GM20431 (cell line): ENCODE results near the gene HDHD3.
"Not testable (repeated sequence)": the region's sequence is repeated elsewhere in the genome, so short reads cannot be mapped to it uniquely, and the experiment has no call there.

Experiments used
- in situ Hi-C: fragments of 300-500 bp; cut with MseI, MboI; formaldehyde crosslinking; loops from one replicate; pipeline ENCODE4 v1.15.0; 2020; ENCODE audit warnings: low sequenced_read_pairs; ENCODE audit not compliant: unreplicated experiment

Gene HDHD3, protein sequence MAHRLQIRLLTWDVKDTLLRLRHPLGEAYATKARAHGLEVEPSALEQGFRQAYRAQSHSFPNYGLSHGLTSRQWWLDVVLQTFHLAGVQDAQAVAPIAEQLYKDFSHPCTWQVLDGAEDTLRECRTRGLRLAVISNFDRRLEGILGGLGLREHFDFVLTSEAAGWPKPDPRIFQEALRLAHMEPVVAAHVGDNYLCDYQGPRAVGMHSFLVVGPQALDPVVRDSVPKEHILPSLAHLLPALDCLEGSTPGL

DNA sequence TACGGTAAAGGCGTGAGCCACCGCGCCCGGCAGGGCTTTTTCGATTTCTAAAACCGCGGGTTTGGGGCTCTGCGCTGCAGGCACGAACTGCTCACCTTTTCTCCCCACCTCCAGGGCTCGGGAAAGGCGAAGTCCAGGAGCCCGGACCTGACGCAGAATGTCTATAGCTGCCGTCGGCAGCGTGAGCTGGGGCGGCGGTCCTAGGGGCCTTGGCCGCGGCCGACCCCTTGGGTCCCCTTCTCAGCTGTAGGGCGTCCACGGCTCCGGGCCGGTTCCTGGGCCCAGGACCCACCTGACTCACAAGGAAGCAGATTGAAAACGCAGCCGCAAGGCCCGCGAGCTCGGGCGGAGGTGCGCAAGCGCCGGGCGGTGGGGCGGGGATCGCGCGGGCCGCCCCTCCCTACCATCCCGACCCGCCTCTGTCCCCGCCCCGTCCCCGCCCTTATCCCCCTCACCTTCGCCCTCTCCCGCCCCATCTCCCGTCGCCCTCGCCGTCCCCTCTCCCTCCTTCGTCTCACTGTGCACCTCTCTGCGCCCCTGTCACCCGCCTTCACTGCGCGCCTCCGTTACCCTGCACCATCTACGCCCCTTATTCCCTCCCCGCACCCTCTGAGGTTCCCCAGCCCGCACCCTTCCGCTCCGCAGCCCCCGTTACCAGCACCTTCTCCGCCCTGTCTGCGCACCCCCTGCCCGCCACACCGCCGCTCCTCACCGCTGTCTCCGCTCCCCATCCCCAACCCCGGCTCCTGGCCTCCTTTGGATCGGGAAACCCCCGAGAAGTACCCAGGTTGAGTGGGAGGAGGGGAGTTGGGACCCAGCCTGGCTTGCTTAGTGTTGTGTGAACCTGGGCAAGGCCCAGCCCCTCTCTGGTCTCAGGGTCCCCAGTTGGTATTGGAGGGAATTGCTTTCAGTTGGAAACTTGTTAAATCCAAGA, at the start of gene HDHD3:
Gene HDHD3 (minus strand): TSS at position 353 of the 934 bp plus-strand sequence. CDS start 2,632 bp downstream, outside the sequence.
- in situ Hi-C loops: no loop called here

DNA sequence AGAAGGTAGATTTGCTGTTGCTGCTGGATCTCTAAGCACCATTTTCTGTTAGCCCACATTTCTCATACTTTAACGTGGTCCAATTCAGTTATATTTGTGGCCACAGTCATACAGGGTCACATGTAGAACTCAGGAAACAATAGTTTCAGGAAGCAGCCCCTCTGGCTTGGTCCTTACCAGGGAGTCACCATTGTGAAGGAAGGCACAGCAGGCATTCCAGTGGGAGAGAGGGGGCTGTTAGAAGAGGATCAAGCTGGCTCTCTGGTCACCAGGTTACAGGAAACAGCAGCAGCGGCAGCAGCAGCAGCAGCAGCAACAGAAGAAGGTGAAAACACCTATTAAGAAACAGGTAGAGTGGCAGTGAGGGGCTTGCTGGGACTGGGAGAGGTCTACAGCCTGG, 48.3 kb upstream of the HDHD3 start:
- in situ Hi-C loops: no loop called here

DNA sequence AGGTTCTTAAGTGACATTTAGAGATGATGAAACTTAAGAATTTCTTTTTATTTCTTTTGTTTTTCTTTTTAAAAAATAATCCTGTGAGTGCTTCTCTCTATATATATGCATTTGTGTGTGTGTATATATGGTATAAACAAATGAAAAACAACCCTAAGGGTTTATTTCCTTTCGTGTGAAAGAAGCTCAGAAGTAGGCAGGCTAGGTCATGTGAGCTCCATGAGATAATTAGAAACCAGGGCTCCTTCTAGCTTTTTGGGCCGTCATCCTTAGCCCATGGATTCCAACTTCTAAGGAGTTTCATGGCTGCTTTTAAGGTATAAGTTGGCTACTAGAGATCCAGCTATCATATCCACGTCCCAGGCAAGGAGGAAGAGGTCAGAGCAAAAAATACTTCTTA, 44.9 kb upstream of the HDHD3 start:
- in situ Hi-C loops: no loop called here

DNA sequence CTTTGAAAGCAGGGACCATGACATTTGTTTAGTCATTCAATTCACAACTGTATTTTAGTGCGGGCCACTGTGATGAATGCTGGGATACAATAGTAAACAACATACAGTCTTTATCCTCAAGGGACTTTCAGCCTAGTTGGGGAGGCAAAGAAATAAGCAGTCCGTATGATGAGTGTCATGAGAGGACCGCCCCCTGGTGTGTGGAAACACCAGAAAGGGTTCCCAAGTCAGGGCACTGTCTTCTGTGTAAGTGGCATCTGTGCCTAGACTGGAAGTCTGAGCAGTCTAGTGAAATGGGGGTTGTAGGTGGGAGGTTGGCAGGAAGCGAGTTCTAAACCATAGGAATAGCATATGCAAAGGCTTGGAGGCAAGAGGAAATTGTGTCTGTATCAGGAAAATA, 40.6 kb upstream of the HDHD3 start:
- in situ Hi-C loops: no loop called here

DNA sequence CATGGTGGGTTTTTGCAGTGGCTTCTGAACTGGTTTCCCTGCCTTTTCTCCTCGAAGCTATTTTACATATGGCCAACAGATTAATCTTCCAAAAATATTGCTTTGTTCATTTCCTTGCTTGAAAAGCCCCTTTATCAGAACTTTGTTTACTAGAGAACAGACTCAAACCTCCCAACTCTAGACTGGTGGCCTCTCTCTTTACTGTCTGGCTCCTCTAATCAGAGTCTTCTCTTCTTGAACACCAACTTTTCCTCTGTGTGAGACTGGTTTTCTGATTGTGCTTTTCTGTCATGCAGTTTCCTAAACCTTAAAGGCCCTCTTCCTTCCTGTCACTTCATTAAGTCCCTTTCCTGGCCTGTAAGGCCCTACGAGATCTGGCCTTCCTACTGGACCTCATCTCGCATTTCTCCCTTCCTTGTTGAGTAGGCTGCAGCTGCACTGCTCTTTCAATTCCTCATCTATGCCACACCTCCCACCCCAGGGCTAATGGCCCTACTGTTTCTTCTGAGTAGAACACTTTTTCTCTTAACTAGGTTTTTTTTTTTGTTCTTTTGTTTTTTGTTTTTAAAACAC, 39.4 kb upstream of the HDHD3 start:
- in situ Hi-C loops: no loop called here

DNA sequence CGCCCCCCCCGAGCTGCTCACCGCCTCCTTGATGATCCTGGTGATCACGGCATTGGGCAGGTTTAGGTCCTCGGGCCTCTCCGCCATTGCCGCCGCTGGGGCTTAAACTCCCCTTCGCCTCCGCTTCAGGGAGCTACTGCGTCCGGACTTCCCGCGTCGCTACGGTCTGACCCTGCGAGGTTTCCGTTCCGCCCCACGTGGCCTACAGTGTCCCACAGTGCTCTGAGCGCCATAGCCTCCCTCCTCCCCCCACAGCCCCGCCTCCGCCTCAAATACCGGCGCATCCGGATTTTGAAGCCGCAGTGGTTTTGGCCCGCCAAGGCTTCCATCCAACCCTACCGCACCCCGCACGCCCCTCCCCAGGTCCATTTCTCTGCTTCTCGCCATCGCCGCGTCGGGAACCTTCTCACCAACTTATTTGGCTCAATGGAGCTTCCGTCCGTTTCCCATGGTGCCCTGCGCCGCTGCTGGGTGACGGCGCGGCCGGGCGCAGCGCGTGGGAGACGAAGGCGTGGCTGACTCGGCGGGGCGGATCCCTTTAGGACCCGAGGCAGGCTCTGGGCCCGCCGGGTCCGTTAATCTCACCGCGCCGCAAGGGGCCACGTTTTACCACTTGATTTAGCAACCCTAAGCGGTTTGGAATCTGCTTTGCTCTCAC, 33.5 kb upstream of the HDHD3 start, which contains the start of the genes C9orf43 and POLE3:
Gene C9orf43 (plus strand): TSS at position 541 of the 658 bp plus-strand sequence. CDS start 2,747 bp downstream, outside the sequence.
Gene POLE3 (minus strand): TSS at position 469 of the 658 bp plus-strand sequence. CDS start 382 bp downstream, at position 87.
- in situ Hi-C loops: no loop called here

DNA sequence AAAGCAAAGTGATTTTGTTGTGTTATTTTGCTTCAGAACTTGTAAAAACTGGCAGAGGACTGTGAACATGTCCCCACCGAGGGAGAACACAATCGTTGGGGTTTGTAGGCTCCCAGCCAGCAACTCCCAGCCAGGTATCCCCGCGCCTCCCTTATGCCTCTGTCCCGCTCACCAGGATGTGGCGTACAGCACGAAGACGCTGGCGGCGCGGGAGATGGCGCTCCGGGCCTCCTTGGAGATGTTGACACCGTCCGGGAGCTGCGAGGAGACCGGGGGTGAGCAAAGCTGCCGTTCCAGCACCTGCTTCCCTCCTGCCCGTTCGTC, 33.1 kb upstream of the HDHD3 start:
- in situ Hi-C loops: no loop called here

DNA sequence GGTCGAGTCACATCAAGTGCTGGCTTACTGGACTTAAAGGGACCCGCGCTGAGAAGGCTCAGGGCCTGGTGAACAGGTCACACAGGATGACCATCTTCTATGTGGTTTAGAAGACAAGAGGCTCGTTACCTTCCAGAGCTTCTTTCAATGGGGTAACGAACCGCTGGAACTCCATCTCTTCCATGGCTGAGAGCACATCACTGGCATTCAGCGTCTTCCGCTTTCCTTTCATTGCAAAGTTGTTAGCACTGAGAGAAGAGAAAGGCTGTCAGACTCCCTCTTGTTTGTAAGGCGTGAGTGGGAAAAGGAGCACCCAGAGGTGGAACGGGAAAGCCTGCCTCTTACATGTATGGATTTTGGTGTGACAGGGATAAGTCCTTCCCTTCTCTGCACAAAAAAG, 32.7 kb upstream of the HDHD3 start:
- in situ Hi-C loops: no loop called here

DNA sequence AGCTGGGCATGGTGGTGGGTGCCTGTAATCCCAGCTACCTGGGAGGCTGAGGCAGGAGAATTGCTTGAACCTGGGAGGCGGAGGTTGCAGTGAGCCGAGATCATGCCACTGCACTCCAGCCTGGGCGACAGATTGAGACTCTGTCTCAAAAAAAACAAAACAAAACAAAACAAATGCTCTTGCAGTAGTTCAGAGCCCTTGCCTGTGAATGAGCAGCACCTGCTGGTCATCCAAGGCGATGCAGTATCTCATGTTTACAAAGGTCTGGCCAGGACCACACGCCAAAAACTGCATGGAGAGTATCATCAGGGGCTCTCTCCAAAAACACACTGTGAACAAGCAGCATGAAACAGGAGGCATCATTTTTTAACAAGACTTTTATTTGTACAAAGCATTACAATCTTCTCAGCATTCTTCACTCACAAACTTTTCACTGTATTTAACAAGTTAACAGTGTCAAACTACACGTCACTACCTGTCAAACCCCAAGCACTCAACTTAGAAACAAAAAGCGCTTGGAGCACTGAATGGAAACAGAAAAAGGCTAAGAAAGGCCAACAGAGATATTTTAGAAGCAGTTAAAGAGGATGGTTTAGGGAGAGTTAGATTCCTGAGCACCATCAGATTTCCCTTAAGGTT, 30.2 kb upstream of the HDHD3 start:
- in situ Hi-C loops: not testable (repeated sequence)

DNA sequence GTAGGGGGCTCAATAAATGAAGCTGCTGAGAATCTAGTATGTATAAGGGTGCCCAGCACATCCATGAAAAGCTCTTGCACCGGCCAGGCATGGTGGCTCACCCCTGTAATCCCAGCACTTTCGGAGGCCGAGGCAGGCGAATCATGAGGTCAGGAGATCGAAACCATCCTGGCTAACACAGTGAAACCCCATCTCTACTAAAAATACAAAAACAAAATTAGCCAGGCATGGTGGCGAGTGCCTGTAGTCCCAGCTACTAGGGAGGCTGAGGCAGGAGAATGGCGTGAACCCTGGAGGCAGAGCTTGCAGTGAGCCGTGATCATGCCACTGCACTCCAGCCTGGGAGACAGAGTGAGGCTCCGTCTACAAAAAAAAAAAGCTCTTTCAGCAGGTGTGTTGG, 29.6 kb upstream of the HDHD3 start:
- in situ Hi-C loops: not testable (repeated sequence)

DNA sequence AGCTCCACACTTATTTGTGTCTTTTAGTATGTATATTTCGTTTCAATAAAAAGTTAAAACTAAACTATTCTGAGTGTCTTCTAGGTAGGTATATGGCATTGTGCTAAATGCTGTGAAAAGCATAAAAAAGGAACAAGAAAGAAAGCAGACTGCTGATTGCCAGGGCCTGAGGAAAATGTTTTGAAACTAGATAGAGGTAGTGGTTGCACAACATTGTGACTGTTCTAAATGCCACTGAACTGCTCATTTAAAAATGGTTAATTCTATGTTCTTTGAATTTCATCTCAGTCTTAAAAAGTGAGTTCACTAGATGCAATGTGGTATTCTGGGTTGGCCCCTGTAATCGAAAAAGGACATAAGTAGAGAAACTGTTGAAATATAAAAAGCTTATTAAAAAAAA, 26.9 kb upstream of the HDHD3 start:
- in situ Hi-C loops: no loop called here

DNA sequence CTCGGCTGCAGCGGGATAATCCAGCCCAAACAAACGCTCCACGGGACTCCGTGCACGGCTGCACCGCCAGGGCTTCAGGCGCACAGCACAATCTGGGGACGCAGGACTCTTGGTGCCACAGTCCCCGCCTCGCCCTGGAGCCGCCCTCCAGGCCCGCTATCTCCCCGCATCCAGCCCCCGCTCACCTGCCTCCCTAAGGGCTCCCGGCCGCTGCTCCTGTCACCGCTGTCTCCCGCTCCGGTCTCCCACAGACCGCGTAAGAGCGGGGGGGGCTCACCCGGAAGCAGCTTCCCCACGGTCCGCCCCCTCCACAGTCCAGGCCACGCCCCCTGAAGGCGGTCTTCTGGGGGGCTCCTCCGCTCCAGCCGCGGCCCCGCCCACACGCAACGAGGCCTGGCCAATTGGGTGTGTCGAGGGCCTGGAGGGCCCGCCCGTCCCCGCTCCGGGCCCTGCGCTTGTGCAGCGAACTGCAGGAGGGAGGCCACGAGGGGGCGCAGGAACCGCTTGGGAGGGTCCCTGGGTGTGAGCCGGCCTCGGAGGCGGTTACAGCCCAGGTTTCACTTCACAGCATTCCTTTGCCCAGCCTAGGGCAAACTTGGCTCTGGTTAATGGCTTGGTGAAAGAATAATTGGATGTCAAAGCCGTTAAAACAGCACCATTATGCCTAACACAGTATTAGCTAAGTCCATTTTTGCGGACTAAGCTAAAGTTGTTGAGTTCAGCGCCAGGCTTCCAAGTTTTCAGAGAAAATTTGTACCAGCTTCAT, 24.4 kb upstream of the HDHD3 start, which contains the start of gene ALAD:
Gene ALAD (minus strand): TSS at position 258 of the 766 bp plus-strand sequence. CDS start 7,725 bp downstream, outside the sequence.
- in situ Hi-C loops: no loop called here

DNA sequence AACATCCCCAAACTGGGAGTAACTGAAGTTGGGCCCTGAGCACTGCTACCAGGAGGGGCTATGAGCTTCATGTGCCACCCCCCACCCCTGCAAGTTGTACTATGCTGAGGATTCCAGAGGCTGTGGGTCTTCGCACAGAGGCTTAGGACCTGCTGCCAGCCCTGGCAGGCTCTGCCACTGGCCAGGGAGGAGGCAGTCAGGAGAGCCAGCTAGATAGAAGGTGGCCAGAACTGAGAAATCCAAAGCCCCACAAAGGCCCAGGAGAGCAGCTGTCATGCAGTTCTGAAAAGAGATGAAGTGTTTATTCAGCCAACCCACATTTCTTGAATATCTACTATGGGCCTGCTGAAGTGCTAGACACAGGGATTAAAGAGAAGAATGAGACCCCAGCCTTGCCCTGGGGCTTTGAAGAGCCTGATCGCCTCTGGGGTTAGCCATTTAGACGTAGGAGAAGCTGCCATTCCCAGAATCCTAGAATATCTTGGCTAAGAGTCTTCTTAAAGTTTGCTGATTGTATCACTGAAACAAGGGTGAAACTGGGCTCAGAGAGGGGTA, 22.9 kb upstream of the HDHD3 start:
- in situ Hi-C loops: no loop called here

DNA sequence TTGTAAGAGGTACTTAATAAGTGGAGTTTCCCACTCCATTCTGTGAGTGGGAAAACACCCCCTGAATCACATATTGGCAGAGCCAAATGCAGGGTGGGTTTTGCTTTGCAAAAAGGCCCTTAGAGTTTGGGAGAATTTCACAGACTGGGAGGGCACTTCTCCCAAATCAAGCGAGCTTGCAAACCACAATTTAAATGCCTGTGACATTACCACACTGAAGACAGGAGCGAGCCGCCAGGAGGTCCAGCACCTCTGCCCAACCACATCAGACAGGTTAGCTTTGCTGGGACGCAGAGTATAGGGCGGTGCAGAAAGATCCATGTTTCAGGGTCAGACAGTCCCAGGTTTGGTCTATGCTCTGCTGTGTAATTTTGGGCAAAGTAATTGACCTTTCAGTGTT, 22.0 kb upstream of the HDHD3 start:
- in situ Hi-C loops: no loop called here

DNA sequence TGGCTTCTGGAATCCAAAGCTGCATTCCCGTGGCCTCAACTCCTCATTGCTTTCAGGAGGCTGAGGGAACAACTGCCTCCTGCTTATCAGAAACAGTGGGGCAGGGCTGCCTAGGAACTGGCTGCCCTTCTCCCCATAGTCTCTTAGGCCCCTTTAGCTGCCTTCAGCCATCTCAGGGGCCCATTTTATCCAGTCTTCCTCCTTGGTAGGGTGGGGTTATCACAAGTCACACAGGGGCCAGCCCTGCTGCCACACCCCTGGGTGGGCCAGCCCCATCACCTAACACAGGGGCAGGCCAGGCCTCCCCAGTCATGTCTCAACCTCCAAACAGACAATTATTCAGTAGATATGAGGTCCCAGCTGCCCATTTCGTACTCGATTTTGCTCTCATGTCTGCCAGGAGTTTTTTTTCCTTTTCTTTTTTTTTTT, 20.4 kb upstream of the HDHD3 start:
- in situ Hi-C loops: no loop called here

DNA sequence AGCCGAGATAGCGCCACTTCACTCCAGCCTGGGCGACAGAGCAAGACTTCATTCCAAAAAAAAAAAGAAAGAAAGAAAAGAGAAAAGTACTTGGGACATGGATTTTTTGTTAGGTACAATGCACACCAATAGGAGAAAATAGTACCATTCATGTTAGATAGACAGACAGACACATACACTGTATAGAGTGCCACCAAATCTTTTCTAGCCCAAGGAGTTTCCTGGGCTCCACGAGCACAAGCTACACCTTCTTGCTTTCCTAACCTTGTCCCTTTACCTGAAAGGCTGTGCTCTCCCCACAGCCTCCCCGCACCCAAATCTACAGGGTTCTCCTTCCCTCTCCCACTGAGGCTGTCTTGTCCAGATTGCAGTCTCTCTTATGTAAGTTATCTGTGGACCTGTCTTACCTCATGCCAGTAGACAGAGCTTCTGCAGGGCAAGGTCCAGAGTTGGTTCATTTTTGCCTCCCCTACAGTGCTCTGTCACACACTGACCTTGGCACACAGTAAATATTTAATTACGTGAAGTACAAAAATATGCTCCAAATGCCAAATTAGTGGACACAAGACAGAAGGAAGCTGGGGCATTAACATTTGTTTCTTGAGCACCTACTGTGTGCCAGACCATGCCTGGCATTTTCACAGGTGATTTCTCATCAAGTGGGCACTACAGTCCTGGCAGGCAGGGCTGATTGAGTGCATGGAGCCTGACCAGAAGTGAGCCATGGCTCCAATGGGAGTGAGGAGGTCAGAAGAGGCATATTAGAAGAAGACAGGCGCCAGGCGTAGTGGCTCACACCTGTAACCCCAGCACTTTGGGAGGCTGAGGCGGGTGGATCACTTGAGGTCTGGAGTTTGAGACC, 18.4 kb upstream of the HDHD3 start:
- in situ Hi-C loops: no loop called here

DNA sequence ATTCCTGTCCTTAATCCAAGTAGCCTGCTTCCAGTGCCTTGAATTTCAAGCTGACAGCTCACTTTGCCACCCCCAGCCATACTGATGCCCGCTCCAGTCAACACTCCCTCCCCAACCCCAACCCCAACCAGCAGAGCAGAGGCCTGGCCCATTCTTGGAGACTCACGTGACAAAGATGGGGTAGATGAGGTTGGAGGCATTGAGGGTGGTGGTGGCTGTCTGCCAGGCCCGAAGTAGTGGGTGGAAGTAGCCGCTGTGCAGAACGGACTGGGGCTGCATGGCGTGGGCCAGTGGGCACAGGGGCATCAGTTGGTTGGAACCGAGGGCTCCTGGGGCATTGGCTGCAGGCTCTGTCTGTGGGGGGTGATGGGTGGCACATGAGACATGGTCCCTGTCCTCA, 16.5 kb upstream of the HDHD3 start:
- in situ Hi-C loops: no loop called here

DNA sequence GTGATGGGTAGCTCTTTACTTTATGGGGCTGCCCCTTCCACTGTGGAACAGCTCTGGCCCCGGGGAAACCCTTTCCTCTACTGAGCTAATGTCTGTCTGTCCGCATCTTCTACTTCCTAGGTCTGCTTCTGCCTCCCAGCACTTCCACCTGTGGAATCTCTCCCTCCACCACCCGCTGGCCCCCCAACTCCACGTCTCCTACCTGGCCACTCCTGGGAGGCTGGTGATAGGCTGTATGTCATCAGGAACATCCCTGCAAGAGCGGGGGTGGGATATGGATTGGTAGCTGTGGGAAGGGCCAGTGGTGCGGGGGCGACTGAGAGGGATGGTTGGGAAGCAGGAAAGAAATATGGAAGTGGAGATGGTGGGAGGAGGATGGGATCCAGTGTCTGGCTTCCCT, 15.1 kb upstream of the HDHD3 start:
- in situ Hi-C loops: no loop called here
